LHCN-M2 (cell line): ENCODE results near the gene AKT1S1. TPM values are rescaled to one million over a fixed set of nuclear protein-coding genes. Genes with fewer than 3 reads are reported as not detected.
A peak's percentile ranks its signal among the peaks of the same experiment; 100 is the strongest.

Experiments
- DNase-seq: peaks from one replicate; pipeline ENCODE4 v3.0.0-alpha.2; 2012; ENCODE audit warnings: low read depth
- total RNA-seq: library from RNA; depleted of rRNA; stranded (reverse); fragments of >200 nt; gene quantifications from 2 replicates; pipeline ENCODE4 v1.2.3, GENCODE V29; 2014

The AKT1S1 gene
- total RNA-seq, 1 experiment from 2014 or later: 20.7 TPM

- no peak for DNase-seq
These were observed 5.9 kb upstream of the AKT1S1 start for GRCh38 chr19:49883094-49883493.

- DNase-seq: no peak
These were observed 5.5 kb upstream of the AKT1S1 start for GRCh38 chr19:49882643-49883042.

GRCh38 chr19:49881672-49882394 lies 4.7 kb upstream of the AKT1S1 start:
- no peak for DNase-seq

- no peak for DNase-seq
These were observed 4.0 kb upstream of the AKT1S1 start for GRCh38 chr19:49881186-49881585.

GRCh38 chr19:49880162-49880869 lies 3.2 kb upstream of the AKT1S1 start:
- no peak for DNase-seq

- DNase-seq: no peak
These were observed 2.2 kb upstream of the AKT1S1 start for GRCh38 chr19:49879243-49879963.

- no peak for DNase-seq
These were observed 1.6 kb upstream of the AKT1S1 start for GRCh38 chr19:49878744-49879070.

- DNase-seq: peak; percentile 96
These were observed 956 bp upstream of the AKT1S1 start for GRCh38 chr19:49877879-49878743.

- DNase-seq: peak; percentile 98
These were observed 634 bp downstream of the AKT1S1 start for GRCh38 chr19:49876422-49877019.

- DNase-seq: no peak
These were observed 1.2 kb downstream of the AKT1S1 start for GRCh38 chr19:49875857-49876421.

- DNase-seq: no peak
These were observed 2.0 kb downstream of the AKT1S1 start for GRCh38 chr19:49875177-49875576.

- no peak for DNase-seq
These were observed 2.5 kb downstream of the AKT1S1 start for GRCh38 chr19:49874503-49875157.

GRCh38 chr19:49873834-49874233 lies 3.3 kb downstream of the AKT1S1 start:
- DNase-seq: no peak

GRCh38 chr19:49873129-49873521 lies 4.0 kb downstream of the AKT1S1 start:
- no peak for DNase-seq

- DNase-seq: no peak
These were observed 4.7 kb downstream of the AKT1S1 start for GRCh38 chr19:49872245-49873128.

GRCh38 chr19:49871349-49871985 lies 5.7 kb downstream of the AKT1S1 start:
- no peak for DNase-seq

- no peak for DNase-seq
These were observed 6.8 kb downstream of the AKT1S1 start for GRCh38 chr19:49870309-49870901.
